Smooth muscle cell (in vitro differentiated cells): ENCODE results near the gene PHACTR1. TPM values are rescaled to one million over a fixed set of nuclear protein-coding genes. Genes with fewer than 3 reads are reported as not detected.
"Not testable (repeated sequence)": the region's sequence is repeated elsewhere in the genome, so short reads cannot be mapped to it uniquely, and the experiment has no call there.

Experiments
- DNase-seq: peaks from one replicate; lab custom pipeline; 2025; ENCODE audit not compliant: unreplicated experiment; lab: John Stamatoyannopoulos, UW
- H2AFZ ChIP-seq: fragments of 200-600 bp; sonication (generic); 2 replicates; pipeline ENCODE4 v1.6.0; 2016; ENCODE audit warnings: antibody characterized with exemption, low read depth, mild to moderate bottlenecking
- H3F3A ChIP-seq: fragments of 200-600 bp; sonication (generic); 2 replicates; pipeline ENCODE4 v1.6.0; 2017; ENCODE audit warnings: antibody characterized with exemption, low read depth
- H3K27ac ChIP-seq: fragments of 200-600 bp; sonication (generic); 2 replicates; pipeline ENCODE4 v1.5.1; 2016; ENCODE audit warnings: low read depth, mild to moderate bottlenecking
- H3K27me3 ChIP-seq: fragments of 200-600 bp; sonication (generic); 2 replicates; pipeline ENCODE4 v1.6.1; 2016; ENCODE audit warnings: low read depth, mild to moderate bottlenecking
- H3K36me3 ChIP-seq: fragments of 200-600 bp; sonication (generic); 2 replicates; pipeline ENCODE4 v1.5.1; 2016; ENCODE audit warnings: low read depth
- H3K4me1 ChIP-seq: fragments of 200-600 bp; sonication (generic); 2 replicates; pipeline ENCODE4 v1.5.1; 2016; ENCODE audit warnings: low read depth
- H3K4me2 ChIP-seq: fragments of 200-600 bp; sonication (generic); 2 replicates; pipeline ENCODE4 v1.6.0; 2016; ENCODE audit warnings: mild to moderate bottlenecking
- H3K4me3 ChIP-seq: fragments of 200-600 bp; sonication (generic); 2 replicates; pipeline ENCODE4 v1.5.1; 2016; ENCODE audit warnings: mild to moderate bottlenecking
- H3K79me2 ChIP-seq: fragments of 200-600 bp; sonication (generic); 2 replicates; pipeline ENCODE4 v1.6.0; 2016; ENCODE audit warnings: low read depth, mild to moderate bottlenecking
- H3K9ac ChIP-seq: fragments of 200-600 bp; sonication (generic); 2 replicates; pipeline ENCODE4 v1.6.0; 2016; ENCODE audit warnings: low read depth
- H3K9me3 ChIP-seq: fragments of 200-600 bp; sonication (generic); replicated peaks from 2 replicates; pipeline ENCODE4 v1.5.1; 2016; ENCODE audit warnings: low read depth
- H4K20me1 ChIP-seq: fragments of 200-600 bp; sonication (generic); 2 replicates; pipeline ENCODE4 v1.6.0; 2016; ENCODE audit warnings: low read depth
- CTCF ChIP-seq: fragments of 200-600 bp; sonication (generic); IDR thresholded peaks from 2 replicates; pipeline ENCODE4 v1.5.1; 2017; ENCODE audit warnings: borderline replicate concordance, mild to moderate bottlenecking, antibody characterized with exemption; ENCODE audit not compliant: insufficient read depth, poor library complexity, severe bottlenecking
- WGBS: methylation state at CpG from one replicate; pipeline ENCODE4 v1.1.7; 2016; ENCODE audit warnings: low lambda C conversion rate; 5-methylcytosine and 5-hydroxymethylcytosine counted together
- polyA plus RNA-seq: library from polyadenylated mRNA; unstranded; fragments of >200 nt; fragmentation: Nextera tagmentation; extraction: Ambion mirVana; gene quantifications from 2 replicates; pipeline ENCODE4 v1.2.1, GENCODE V29; 2016
- total RNA-seq: library from RNA; depleted of rRNA; stranded (reverse); fragments of >200 nt; gene quantifications from 2 replicates; pipeline ENCODE4 v1.2.3, GENCODE V29; 2014

PHACTR1 gene
- total and polyA plus RNA-seq, 2 experiments from 2014 or later: 0.09 to 0.67 TPM

DNA sequence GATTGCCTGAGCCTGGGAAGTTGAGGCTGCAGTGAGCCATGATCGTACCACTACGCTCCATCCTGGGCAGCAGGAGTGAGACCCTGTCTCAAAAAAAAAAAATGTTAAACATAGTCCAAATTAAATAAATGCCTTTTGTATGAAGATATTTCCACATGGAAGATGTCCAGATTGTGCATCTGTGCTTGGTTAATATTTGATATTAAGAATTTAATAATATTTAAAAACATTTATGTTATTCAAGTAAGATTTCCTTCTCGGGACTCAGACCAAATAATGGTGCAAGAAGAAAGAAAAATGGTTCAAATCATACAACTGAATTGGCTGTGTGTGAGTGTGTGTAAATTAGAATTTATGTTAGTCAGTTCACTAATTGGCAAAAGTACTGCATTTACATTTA is 409.3 kb downstream of the PHACTR1 start:
- H3K4me3 ChIP-seq: no peak overlapping the region

GRCh38 chr6:13131935-13132661 is 415.5 kb downstream of the PHACTR1 start:
- Histone ChIP-seq H3K4me1 (no peaks in the 10 kb centered on the region), H3K36me3 (no peaks in the 10 kb centered on the region), H3K27ac (no peak overlapping the region), H3K9me3 (no peaks in the 10 kb centered on the region), H3F3A (no peaks in the 10 kb centered on the region), H2AFZ (no peak overlapping the region), H3K4me3 (no peak overlapping the region), H3K79me2 (no peaks in the 10 kb centered on the region), H4K20me1 (no peaks in the 10 kb centered on the region), H3K27me3 (no peaks in the 10 kb centered on the region), H3K9ac (no peak overlapping the region), H3K4me2 (no peak overlapping the region)
- TF ChIP-seq CTCF: no peak
- DNase-seq: no peak
- WGBS: 89% methylated on average over 4 of the region's 4 CpGs

More for the DNA sequence above, 409.3 kb downstream of the PHACTR1 start:
- 95% methylated on average over 3 of the region's 3 CpGs for WGBS
- H3K79me2 ChIP-seq: no peaks in the 10 kb centered on the region
- H3K36me3 ChIP-seq: no peaks in the 10 kb centered on the region
- H3K4me2 ChIP-seq: no peak overlapping the region
- peaks cover 34% of the 10 kb centered on the region for H3K27me3 ChIP-seq
- no peak overlapping the region for H3K27ac ChIP-seq
- DNase-seq: no peak
- H4K20me1 ChIP-seq: no peaks in the 10 kb centered on the region
- no peak overlapping the region for H3K9ac ChIP-seq
- TF ChIP-seq CTCF: no peak
- H3F3A ChIP-seq: no peaks in the 10 kb centered on the region
- H3K4me1 ChIP-seq: no peaks in the 10 kb centered on the region
- no peak overlapping the region for H2AFZ ChIP-seq
- H3K9me3 ChIP-seq: no peaks in the 10 kb centered on the region

- not testable (repeated sequence) for H2AFZ ChIP-seq, H3K4me2 ChIP-seq, H3F3A ChIP-seq, H3K27me3 ChIP-seq, H3K79me2 ChIP-seq, H4K20me1 ChIP-seq, H3K36me3 ChIP-seq, H3K9me3 ChIP-seq, H3K4me3 ChIP-seq, H3K9ac ChIP-seq, H3K4me1 ChIP-seq, H3K27ac ChIP-seq, DNase-seq
- 97% methylated on average over 19 of the region's 32 CpGs for WGBS
Observed at GRCh38 chr6:13133894-13134293, 417.3 kb downstream of the PHACTR1 start.

GRCh38 chr6:13135152-13135551 is 418.6 kb downstream of the PHACTR1 start:
- Histone ChIP-seq H4K20me1 (no peaks in the 10 kb centered on the region), H3K27me3 (no peaks in the 10 kb centered on the region), H3K9ac (no peak overlapping the region), H3F3A (no peaks in the 10 kb centered on the region), H3K27ac (no peak overlapping the region), H3K4me2 (no peak overlapping the region), H3K79me2 (no peaks in the 10 kb centered on the region), H3K4me3 (no peak overlapping the region), H2AFZ (no peak overlapping the region), H3K4me1 (no peaks in the 10 kb centered on the region), H3K9me3 (no peaks in the 10 kb centered on the region), H3K36me3 (no peaks in the 10 kb centered on the region)
- 83% methylated on average over 10 of the region's 10 CpGs for WGBS
- no peak for DNase-seq
- TF ChIP-seq CTCF: no peak
